ENCODE results near the gene PSMC3IP.
"Not testable (repeated sequence)": the region's sequence is repeated elsewhere in the genome, so short reads cannot be mapped to it uniquely, and the experiment has no call there.

GRCh38 chr17:42621987-42622386 is 44.5 kb upstream of the PSMC3IP start:
- TF ChIP-seq CTCF, POLR2A (IDR thresholded peaks at IDR 0.05): not testable (repeated sequence)
